Measurements from ENCODE around the gene NBEAL2. TPM values are rescaled to one million over a fixed set of nuclear protein-coding genes. Genes with fewer than 3 reads are reported as not detected.

NBEAL2 gene
- total and polyA plus RNA-seq, 8 donors: 59.3 to 148 (median 84.3) TPM

GRCh38 chr3:46989146-46989810, 9.8 kb downstream of the NBEAL2 start:
- Histone ChIP-seq H3K27ac (peak overlapping the region in 1 of 2 donors; percentile 89), H3K9me3 (no peaks in the 10 kb centered on the region), H3K27me3 (no peaks in the 10 kb centered on the region), H3K36me3 (peaks cover 0 to 57% of the 10 kb centered on the region in 2 donors), H3K4me3 (peak overlapping the region in 1 of 2 donors; percentile 42), H3K4me1 (peaks cover 17 to 81% of the 10 kb centered on the region in 2 donors)
- no peak for TF ChIP-seq CTCF (IDR thresholded peaks at IDR 0.05)
- ATAC-seq (no peak), DNase-seq (peak in 1 of 4 donors; percentile 88)
- intact Hi-C loops (cut with DNase I): no loop called here

DNA sequence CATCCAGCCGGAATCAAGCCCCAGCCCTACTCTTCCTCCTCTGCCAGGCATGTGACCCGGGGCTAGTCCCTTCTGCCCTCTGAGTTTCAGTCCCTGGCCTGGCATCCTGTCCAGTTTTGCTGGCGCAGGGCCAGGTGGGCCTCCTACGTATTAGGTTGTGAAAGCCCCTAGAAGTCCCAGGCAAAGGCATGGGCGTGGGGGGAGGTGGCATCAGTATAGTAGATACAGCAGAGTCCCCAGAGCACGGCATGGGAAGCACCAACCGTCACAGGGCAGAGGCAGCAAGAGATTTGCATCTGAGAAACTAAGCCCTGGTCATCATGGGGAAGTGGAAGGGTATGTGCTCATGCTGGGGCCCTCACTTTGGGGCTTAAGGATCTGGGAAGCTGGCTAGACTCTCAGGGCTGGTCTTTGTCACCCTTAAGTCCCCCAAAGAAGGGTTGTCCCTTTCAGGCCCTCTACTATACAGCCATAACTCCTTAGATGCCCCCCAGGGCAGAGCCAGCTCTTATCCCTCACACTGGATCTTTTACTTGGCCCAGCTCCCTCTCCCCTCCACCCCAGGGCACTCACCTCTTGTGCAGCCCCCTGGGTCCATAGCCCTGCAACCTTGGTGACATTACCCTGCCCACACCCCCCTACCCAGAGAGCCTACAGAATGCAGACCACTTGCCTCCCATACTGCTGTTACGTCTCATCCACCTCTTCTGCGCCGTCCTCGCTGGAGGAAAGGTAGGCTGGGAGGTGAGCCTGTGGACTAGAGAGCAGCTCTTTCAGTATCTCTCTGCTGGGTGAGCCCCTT, 11.3 kb downstream of the NBEAL2 start:
- Histone ChIP-seq H3K4me3 (peak overlapping the region in 1 of 2 donors; percentile 42), H3K4me1 (peaks cover 17 to 66% of the 10 kb centered on the region in 2 donors), H3K36me3 (peaks cover 0 to 72% of the 10 kb centered on the region in 2 donors), H3K27me3 (no peaks in the 10 kb centered on the region), H3K9me3 (no peaks in the 10 kb centered on the region), H3K27ac (peak overlapping the region in 1 of 2 donors; percentile 89)
- ATAC-seq (peak; percentile 12), DNase-seq (peak in 2 of 4 donors; percentile 70 to 87)
- intact Hi-C loops (cut with DNase I): no loop called here
- no peak for TF ChIP-seq CTCF (IDR thresholded peaks at IDR 0.05)

- H3K4me1 ChIP-seq: peaks cover 16 to 60% of the 10 kb centered on the region in 2 donors
- DNase-seq (peak in 1 of 4 donors; percentile 58), ATAC-seq (no peak)
- no peaks in the 10 kb centered on the region for H3K9me3 ChIP-seq
- TF ChIP-seq CTCF (IDR thresholded peaks at IDR 0.05): no peak
- intact Hi-C loops (cut with DNase I): no loop called here
- H3K27ac ChIP-seq: no peak overlapping the region
- peaks cover 0 to 80% of the 10 kb centered on the region in 2 donors for H3K36me3 ChIP-seq
- no peaks in the 10 kb centered on the region for H3K27me3 ChIP-seq
- H3K4me3 ChIP-seq: no peak overlapping the region
These were observed 12.1 kb downstream of the NBEAL2 start for GRCh38 chr3:46991406-46992165.

DNA sequence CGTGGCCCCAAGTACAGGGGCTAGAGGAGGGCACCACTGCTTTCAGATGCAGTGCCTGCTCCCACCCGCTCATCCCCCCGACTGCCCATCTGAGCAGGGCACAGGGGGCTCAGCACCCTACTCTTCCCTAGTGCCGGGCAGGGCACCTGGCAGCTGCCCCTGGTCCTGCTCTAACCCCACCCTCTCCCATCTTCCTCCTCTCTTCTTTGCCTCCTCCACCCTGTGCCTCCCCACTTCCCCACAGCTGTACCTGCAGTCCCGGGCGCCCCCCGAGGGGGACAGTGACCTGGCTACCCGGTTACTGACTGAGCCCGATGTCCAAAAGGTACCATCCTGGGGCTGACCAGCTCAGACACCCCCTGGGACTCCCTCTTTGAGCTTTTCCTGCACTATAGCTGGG, 12.8 kb downstream of the NBEAL2 start:
- peak in 1 of 4 donors; percentile 53 for DNase-seq
- Histone ChIP-seq H3K4me3 (no peak overlapping the region), H3K9me3 (no peaks in the 10 kb centered on the region), H3K36me3 (peaks cover 0 to 87% of the 10 kb centered on the region in 2 donors), H3K27ac (no peak overlapping the region), H3K4me1 (peaks cover 10 to 60% of the 10 kb centered on the region in 2 donors), H3K27me3 (no peaks in the 10 kb centered on the region)
- TF ChIP-seq CTCF (IDR thresholded peaks at IDR 0.05): no peak
- intact Hi-C loops (cut with DNase I): no loop called here
- ATAC-seq: no peak
